HUES6 (cell line): ENCODE measurements around the gene SCGB1A1.

Experiments used
- H3K27ac ChIP-seq: 2 replicates; pipeline ENCODE4 v1.7.0; 2013; ENCODE audit warnings: low read depth, mild to moderate bottlenecking, low read length, inconsistent platforms
- H3K27me3 ChIP-seq: 2 replicates; pipeline ENCODE4 v1.6.1; 2013; ENCODE audit warnings: low read length; ENCODE audit not compliant: control insufficient read depth, insufficient read depth
- H3K36me3 ChIP-seq: 2 replicates; pipeline ENCODE4 v1.6.1; 2013; ENCODE audit warnings: low read length; ENCODE audit not compliant: control insufficient read depth, insufficient read depth
- H3K4me1 ChIP-seq: 2 replicates; pipeline ENCODE4 v1.6.1; 2013; ENCODE audit warnings: low read length; ENCODE audit not compliant: control insufficient read depth, insufficient read depth
- H3K4me3 ChIP-seq: 2 replicates; pipeline ENCODE4 v1.5.1; 2013; ENCODE audit warnings: low read depth, low read length
- H3K9ac ChIP-seq: one replicate; pipeline ENCODE4 v1.6.1; 2013; ENCODE audit warnings: mild to moderate bottlenecking, low read length
- H3K9me3 ChIP-seq: 2 replicates; pipeline ENCODE4 v1.6.1; 2013; ENCODE audit warnings: low read depth, low read length; ENCODE audit not compliant: control insufficient read depth, insufficient read depth

The SCGB1A1 gene

GRCh38 chr11:62427630-62428233 is 8.9 kb downstream of the SCGB1A1 start:
- no peak overlapping the region for H3K4me3 ChIP-seq

DNA sequence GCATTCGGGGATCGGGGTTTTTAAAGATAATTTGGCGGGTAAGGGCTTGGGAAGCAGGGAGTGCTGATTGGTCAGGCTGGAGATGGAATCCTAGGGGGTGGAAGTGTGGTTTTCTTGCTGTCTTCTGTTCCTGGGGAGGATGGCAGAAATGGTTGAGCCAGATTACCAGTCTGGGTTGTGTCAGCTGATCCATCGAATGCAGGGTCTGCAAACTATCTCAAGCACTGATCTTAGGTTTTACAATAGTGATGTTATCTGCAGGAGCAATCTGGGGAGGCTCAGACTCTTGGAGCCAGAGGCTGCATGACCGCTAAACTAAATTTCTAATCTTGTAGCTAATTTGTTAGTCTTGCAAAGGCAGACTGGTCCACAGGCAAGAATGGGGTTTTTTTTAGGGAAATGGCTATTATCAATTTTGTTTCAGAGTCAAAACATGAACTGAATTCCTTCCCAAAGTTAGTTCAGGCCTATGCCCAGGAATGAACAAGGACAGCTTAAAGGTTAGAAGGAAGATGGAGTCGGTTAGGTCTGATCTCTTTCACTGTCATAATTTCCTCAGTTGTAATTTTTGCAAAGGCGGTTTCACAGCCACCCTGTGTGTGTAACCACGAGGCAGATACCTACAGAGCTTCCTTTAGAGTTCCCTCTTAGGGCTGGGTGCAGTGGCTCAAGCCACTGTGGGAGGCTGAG is 10.2 kb downstream of the SCGB1A1 start:
- H3K4me3 ChIP-seq, result no peak overlapping the region
- H3K9ac ChIP-seq, result no peak overlapping the region
- H3K4me1 ChIP-seq, result peaks cover 20% of the 10 kb centered on the region
- H3K27me3 ChIP-seq, result 0 out of 2 replicates have a peak, but pooled peaks cover 5% of the 10 kb centered on the region
- H3K9me3 ChIP-seq, result 0 out of 2 replicates have a peak, but pooled peaks cover 2% of the 10 kb centered on the region
- no peaks in the 10 kb centered on the region for H3K36me3 ChIP-seq
- H3K27ac ChIP-seq, result no peak overlapping the region

More at GRCh38 chr11:62427630-62428233, 8.9 kb downstream of the SCGB1A1 start:
- Histone ChIP-seq H3K27me3 (peaks cover 16% of the 10 kb centered on the region), H3K36me3 (no peaks in the 10 kb centered on the region), H3K4me1 (peaks cover 19% of the 10 kb centered on the region), H3K9ac (no peak overlapping the region), H3K9me3 (0 out of 2 replicates have a peak, but pooled peaks cover 2% of the 10 kb centered on the region), H3K27ac (no peak overlapping the region)

GRCh38 chr11:62430425-62430824 is 11.6 kb downstream of the SCGB1A1 start:
- Histone ChIP-seq H3K4me3 (no peak overlapping the region), H3K27ac (no peak overlapping the region), H3K36me3 (no peaks in the 10 kb centered on the region), H3K4me1 (peaks cover 21% of the 10 kb centered on the region), H3K27me3 (no peaks in the 10 kb centered on the region), H3K9ac (no peak overlapping the region), H3K9me3 (0 out of 2 replicates have a peak, but pooled peaks cover 2% of the 10 kb centered on the region)

- H3K27me3 ChIP-seq, result no peaks in the 10 kb centered on the region
- 0 out of 2 replicates have a peak, but pooled peaks cover 2% of the 10 kb centered on the region for H3K9me3 ChIP-seq
- H3K4me1 ChIP-seq, result peaks cover 17% of the 10 kb centered on the region
- no peaks in the 10 kb centered on the region for H3K36me3 ChIP-seq
- H3K27ac ChIP-seq, result no peak overlapping the region
- H3K4me3 ChIP-seq, result no peak overlapping the region
- no peak overlapping the region for H3K9ac ChIP-seq
Observed at GRCh38 chr11:62431171-62431901, 12.5 kb downstream of the SCGB1A1 start.

- H3K9ac ChIP-seq, result no peak overlapping the region
- H3K27me3 ChIP-seq, result no peaks in the 10 kb centered on the region
- H3K4me1 ChIP-seq, result peaks cover 8% of the 10 kb centered on the region; the same call in 1 of the 2 replicates
- no peaks in the 10 kb centered on the region for H3K36me3 ChIP-seq
- H3K27ac ChIP-seq, result no peak overlapping the region
- H3K4me3 ChIP-seq, result no peak overlapping the region
- H3K9me3 ChIP-seq, result 0 out of 2 replicates have a peak, but pooled peaks cover 2% of the 10 kb centered on the region
Observed at GRCh38 chr11:62432695-62433094, 13.9 kb downstream of the SCGB1A1 start.

- no peaks in the 10 kb centered on the region for H3K27me3 ChIP-seq
- H3K9ac ChIP-seq, result no peak overlapping the region
- H3K27ac ChIP-seq, result no peak overlapping the region
- 0 out of 2 replicates have a peak, but pooled peaks cover 2% of the 10 kb centered on the region for H3K9me3 ChIP-seq
- H3K4me3 ChIP-seq, result no peak overlapping the region
- H3K4me1 ChIP-seq, result peaks cover 8% of the 10 kb centered on the region; the same call in 1 of the 2 replicates
- H3K36me3 ChIP-seq, result no peaks in the 10 kb centered on the region
Observed at GRCh38 chr11:62433141-62433903, 14.5 kb downstream of the SCGB1A1 start.

GRCh38 chr11:62433904-62434276 is 15.1 kb downstream of the SCGB1A1 start:
- no peak overlapping the region for H3K9ac ChIP-seq
- 0 out of 2 replicates have a peak, but pooled peaks cover 2% of the 10 kb centered on the region for H3K9me3 ChIP-seq

GRCh38 chr11:62435846-62436660 is 17.2 kb downstream of the SCGB1A1 start:
- H3K4me1 ChIP-seq, result peaks cover 13% of the 10 kb centered on the region; the same call in 1 of the 2 replicates
- H3K4me3 ChIP-seq, result no peak overlapping the region
- no peaks in the 10 kb centered on the region for H3K9me3 ChIP-seq
- no peak overlapping the region for H3K9ac ChIP-seq
- H3K27me3 ChIP-seq, result no peaks in the 10 kb centered on the region
- H3K27ac ChIP-seq, result no peak overlapping the region
- H3K36me3 ChIP-seq, result no peaks in the 10 kb centered on the region

More at GRCh38 chr11:62433904-62434276, 15.1 kb downstream of the SCGB1A1 start:
- no peaks in the 10 kb centered on the region for H3K36me3 ChIP-seq
- H3K27me3 ChIP-seq, result no peaks in the 10 kb centered on the region
- peaks cover 8% of the 10 kb centered on the region; the same call in 1 of the 2 replicates for H3K4me1 ChIP-seq
- H3K4me3 ChIP-seq, result no peak overlapping the region
- no peak overlapping the region for H3K27ac ChIP-seq

- Histone ChIP-seq H3K27me3 (no peaks in the 10 kb centered on the region), H3K9ac (no peak overlapping the region), H3K36me3 (no peaks in the 10 kb centered on the region), H3K4me3 (no peak overlapping the region), H3K4me1 (peaks cover 13% of the 10 kb centered on the region; the same call in 1 of the 2 replicates), H3K9me3 (no peaks in the 10 kb centered on the region), H3K27ac (no peak overlapping the region)
Observed at GRCh38 chr11:62437616-62438015, 18.8 kb downstream of the SCGB1A1 start.

- no peak overlapping the region for H3K27ac ChIP-seq
- H3K36me3 ChIP-seq, result no peaks in the 10 kb centered on the region
Observed at GRCh38 chr11:62438641-62439040, 19.8 kb downstream of the SCGB1A1 start.

More at GRCh38 chr11:62438641-62439040, 19.8 kb downstream of the SCGB1A1 start:
- Histone ChIP-seq H3K4me3 (no peak overlapping the region), H3K4me1 (peaks cover 11% of the 10 kb centered on the region; the same call in 1 of the 2 replicates), H3K9me3 (no peaks in the 10 kb centered on the region), H3K9ac (no peak overlapping the region), H3K27me3 (no peaks in the 10 kb centered on the region)
